GM04503 (cell line): ENCODE data around the gene BMP7.

ENCODE experiments used
- DNase-seq: peaks from one replicate; pipeline ENCODE4 v3.0.0-alpha.2; 2012; ENCODE audit warnings: low read depth

Gene BMP7

GRCh38 chr20:57266291-57267157 is at the start of gene BMP7:
Gene BMP7, minus strand, starts transcription at chr20:57266641. Its CDS starts 519 bp downstream, at chr20:57266122.
- DNase-seq: no peak

GRCh38 chr20:57315976-57316480 is 49.6 kb upstream of the BMP7 start:
- DNase-seq: no peak

GRCh38 chr20:57315083-57315975 is 48.9 kb upstream of the BMP7 start:
- no peak for DNase-seq

- DNase-seq: no peak
Observed at GRCh38 chr20:57313951-57314350, 47.5 kb upstream of the BMP7 start.

GRCh38 chr20:57313230-57313629 is 46.8 kb upstream of the BMP7 start:
- no peak for DNase-seq

- DNase-seq: no peak
Observed at GRCh38 chr20:57312138-57312537, 45.7 kb upstream of the BMP7 start.

- DNase-seq: no peak
Observed at GRCh38 chr20:57310821-57311514, 44.5 kb upstream of the BMP7 start.

- DNase-seq: no peak
Observed at GRCh38 chr20:57309544-57310115, 43.2 kb upstream of the BMP7 start.

GRCh38 chr20:57308451-57309271 is 42.2 kb upstream of the BMP7 start:
- no peak for DNase-seq

- no peak for DNase-seq
Observed at GRCh38 chr20:57306747-57307146, 40.3 kb upstream of the BMP7 start.

- DNase-seq: no peak
Observed at GRCh38 chr20:57301026-57301425, 34.6 kb upstream of the BMP7 start.

- DNase-seq: no peak
Observed at GRCh38 chr20:57298457-57298856, 32.0 kb upstream of the BMP7 start.

GRCh38 chr20:57294550-57294949 is 28.1 kb upstream of the BMP7 start:
- DNase-seq: no peak

GRCh38 chr20:57293995-57294394 is 27.6 kb upstream of the BMP7 start:
- no peak for DNase-seq

- DNase-seq: no peak
Observed at GRCh38 chr20:57292611-57293010, 26.2 kb upstream of the BMP7 start.

GRCh38 chr20:57291694-57292093 is 25.3 kb upstream of the BMP7 start:
- DNase-seq: no peak

GRCh38 chr20:57291003-57291402 is 24.6 kb upstream of the BMP7 start:
- no peak for DNase-seq

GRCh38 chr20:57290178-57290484 is 23.7 kb upstream of the BMP7 start:
- no peak for DNase-seq

GRCh38 chr20:57289391-57290177 is 23.1 kb upstream of the BMP7 start:
- no peak for DNase-seq

- DNase-seq: no peak
Observed at GRCh38 chr20:57288651-57289277, 22.3 kb upstream of the BMP7 start.
